ENCODE measurements around the gene L1CAM. TPM values are rescaled to one million over a fixed set of nuclear protein-coding genes. Genes with fewer than 3 reads are reported as not detected.

L1CAM gene
- total RNA-seq: 195 TPM

GRCh38 chrX:153885968-153886903 lies at the start of gene L1CAM:
Gene L1CAM, minus strand, starts transcription at chrX:153886173. Its CDS starts 10,337 bp downstream, at chrX:153875836.

GRCh38 chrX:153934762-153935325 lies 48.9 kb upstream of the L1CAM start, which contains the start of gene NAA10:
Gene NAA10, minus strand, starts transcription at chrX:153935037. Its CDS starts 133 bp downstream, at chrX:153934904.

GRCh38 chrX:153925739-153926551 lies 40.0 kb upstream of the L1CAM start, which contains the start of gene ARHGAP4:
Gene ARHGAP4, minus strand, starts transcription at chrX:153926264. Its CDS starts 62 bp downstream, at chrX:153926202.

GRCh38 chrX:153903991-153904957 lies 18.3 kb upstream of the L1CAM start, which contains the start of gene AVPR2:
Gene AVPR2, plus strand, starts transcription at chrX:153904673. Its CDS starts 473 bp downstream, at chrX:153905146.

GRCh38 chrX:153829799-153830639 lies 56.0 kb downstream of the L1CAM start, which contains the start of gene PDZD4:
Gene PDZD4, minus strand, starts transcription at chrX:153830544. Its CDS starts 246 bp downstream, at chrX:153830298.

Other genes starting within 250 kb of the L1CAM start
- 1.6 TPM for gene DUSP9, start 239.0 kb downstream of the L1CAM start, total RNA-seq
- 33.8 TPM for gene PNCK, start 212.4 kb downstream of the L1CAM start, total RNA-seq
- 19.4 TPM for gene SLC6A8, start 198.2 kb downstream of the L1CAM start, total RNA-seq
- gene BCAP31, start 161.8 kb downstream of the L1CAM start, total RNA-seq: 43.8 TPM
- gene ABCD1, start 161.3 kb downstream of the L1CAM start, total RNA-seq: 8.8 TPM
- 2.8 TPM for gene PLXNB3, start 121.9 kb downstream of the L1CAM start, total RNA-seq
- not detected for gene SRPK3, start 105.1 kb downstream of the L1CAM start, total RNA-seq
- gene IDH3G, start 91.8 kb downstream of the L1CAM start, total RNA-seq: 58.5 TPM
- gene SSR4, start 91.5 kb downstream of the L1CAM start, total RNA-seq: 71.7 TPM
- 151 TPM for gene PDZD4, start 55.6 kb downstream of the L1CAM start, total RNA-seq
- not detected for gene AVPR2, start 18.5 kb upstream of the L1CAM start, total RNA-seq
- gene ARHGAP4, start 40.1 kb upstream of the L1CAM start, total RNA-seq: 6.9 TPM
- gene NAA10, start 48.9 kb upstream of the L1CAM start, total RNA-seq: 37.2 TPM
- 4.1 TPM for gene RENBP, start 58.5 kb upstream of the L1CAM start, total RNA-seq
- gene HCFC1, start 85.6 kb upstream of the L1CAM start, total RNA-seq: 26.0 TPM
- gene TMEM187, start 86.6 kb upstream of the L1CAM start, total RNA-seq: 1.9 TPM
- gene IRAK1, start 133.7 kb upstream of the L1CAM start, total RNA-seq: 12.2 TPM
- 65.7 TPM for gene MECP2, start 211.5 kb upstream of the L1CAM start, total RNA-seq

All from parietal lobe (tissue), 1 donor.